Stimulated activated CD4-positive, alpha-beta T cell treated with anti-CD3 and anti-CD28 coated beads, Interleukin-2, amount 100 ng/mL, for 48 hours (primary cell): ENCODE results near the gene CDC25B.
A peak's percentile ranks its signal among the peaks of the same experiment; 100 is the strongest.
"Not testable (repeated sequence)": the region's sequence is repeated elsewhere in the genome, so short reads cannot be mapped to it uniquely, and the experiment has no call there.

Source experiments
- DNase-seq, 2 donors: peaks; one replicate each; pipeline ENCODE4 v3.0.0-alpha.2; 2020

The CDC25B gene

GRCh38 chr20:3811467-3812258 is 15.6 kb downstream of the CDC25B start:
- DNase-seq, result peak; percentile 82

- no peak for DNase-seq
Observed at GRCh38 chr20:3812259-3812681, 16.2 kb downstream of the CDC25B start.

GRCh38 chr20:3812975-3813847 is 17.1 kb downstream of the CDC25B start:
- no peak for DNase-seq

GRCh38 chr20:3813848-3814581 is 17.9 kb downstream of the CDC25B start:
- DNase-seq, result no peak

- DNase-seq, result no peak
Observed at GRCh38 chr20:3814928-3815495, 18.9 kb downstream of the CDC25B start.

- no peak for DNase-seq
Observed at GRCh38 chr20:3815703-3816315, 19.7 kb downstream of the CDC25B start.

GRCh38 chr20:3818155-3819151 is 22.3 kb downstream of the CDC25B start:
- DNase-seq, result no peak

- no peak for DNase-seq
Observed at GRCh38 chr20:3819411-3820047, 23.4 kb downstream of the CDC25B start.

GRCh38 chr20:3820048-3820900 is 24.2 kb downstream of the CDC25B start, which contains the start of gene AP5S1:
Gene AP5S1 (plus strand): TSS chr20:3820547. CDS start chr20:3822118, 1,571 bp downstream.
- peak; percentile 88 to 89 for DNase-seq

GRCh38 chr20:3820901-3821727 is 25.0 kb downstream of the CDC25B start:
- DNase-seq, result no peak

GRCh38 chr20:3821996-3822395 is 25.9 kb downstream of the CDC25B start:
- no peak for DNase-seq

GRCh38 chr20:3823881-3824280 is 27.8 kb downstream of the CDC25B start:
- no peak for DNase-seq

- no peak for DNase-seq
Observed at GRCh38 chr20:3825526-3825925, 29.4 kb downstream of the CDC25B start.

- no peak for DNase-seq
Observed at GRCh38 chr20:3826420-3826819, 30.3 kb downstream of the CDC25B start.

GRCh38 chr20:3828798-3829197 is 32.7 kb downstream of the CDC25B start:
- DNase-seq, result no peak

GRCh38 chr20:3829891-3830290 is 33.8 kb downstream of the CDC25B start:
- not testable (repeated sequence) for DNase-seq

- no peak for DNase-seq
Observed at GRCh38 chr20:3836132-3836531, 40.0 kb downstream of the CDC25B start.

GRCh38 chr20:3839328-3839727 is 43.2 kb downstream of the CDC25B start:
- no peak for DNase-seq
